Stimulated activated CD8-positive, alpha-beta memory T cell treated with anti-CD3 and anti-CD28 coated beads, Interleukin-7, amount 100 ng/mL, for 48 hours (primary cell): Measurements from ENCODE around the gene OR9K2.
"Not testable (repeated sequence)": the region's sequence is repeated elsewhere in the genome, so short reads cannot be mapped to it uniquely, and the experiment has no call there.

Experiments used
- DNase-seq, 2 donors: peaks; one replicate each; pipeline ENCODE4 v3.0.0-alpha.2; 2020; ENCODE audit warnings: low read depth in 1 of 2; ENCODE audit errors: extremely low read depth in 1 of 2

OR9K2 gene, protein sequence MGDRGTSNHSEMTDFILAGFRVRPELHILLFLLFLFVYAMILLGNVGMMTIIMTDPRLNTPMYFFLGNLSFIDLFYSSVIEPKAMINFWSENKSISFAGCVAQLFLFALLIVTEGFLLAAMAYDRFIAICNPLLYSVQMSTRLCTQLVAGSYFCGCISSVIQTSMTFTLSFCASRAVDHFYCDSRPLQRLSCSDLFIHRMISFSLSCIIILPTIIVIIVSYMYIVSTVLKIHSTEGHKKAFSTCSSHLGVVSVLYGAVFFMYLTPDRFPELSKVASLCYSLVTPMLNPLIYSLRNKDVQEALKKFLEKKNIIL

DNA sequence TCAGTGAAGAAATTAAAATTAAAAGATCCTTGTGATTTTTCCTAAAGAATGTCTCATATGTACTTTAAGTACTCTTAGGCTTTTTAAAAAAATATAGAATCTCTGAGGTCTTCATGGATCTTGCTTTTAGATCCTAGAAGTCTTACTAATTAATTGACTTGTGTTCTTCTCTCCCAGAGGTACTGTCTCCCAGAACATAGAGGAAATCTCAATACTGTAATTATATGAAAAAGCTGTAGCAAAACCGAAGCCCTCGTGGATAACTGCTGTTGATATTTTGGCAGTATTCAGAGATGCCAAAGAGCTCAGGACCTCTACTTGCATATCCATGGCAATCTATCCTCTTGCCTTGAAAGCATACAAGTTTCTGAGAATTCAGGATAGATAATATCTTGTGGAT is at the start of gene OR9K2:
OR9K2 (plus strand) TSS at position 301 of the 400 bp plus-strand sequence. CDS start 3,429 bp downstream, outside the sequence.
- DNase-seq: no peak

DNA sequence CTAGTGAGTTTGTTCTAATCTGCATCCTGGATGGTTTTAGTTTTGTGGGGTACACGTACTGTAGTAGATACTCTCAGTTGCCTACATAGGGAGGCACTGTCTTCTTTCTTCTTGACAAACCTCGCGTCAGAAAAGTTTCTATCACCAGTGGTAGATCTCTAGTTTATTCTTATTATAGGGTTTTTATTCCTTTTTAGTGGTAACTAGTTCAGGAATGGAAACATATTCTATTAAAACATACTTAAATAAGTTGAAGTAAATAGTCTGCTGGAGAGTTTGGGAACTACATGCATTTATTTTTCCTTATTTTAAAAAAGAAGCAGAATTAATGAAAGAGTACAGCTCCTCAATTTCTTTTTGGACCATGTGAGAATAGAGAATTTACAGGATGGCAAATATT is 33.6 kb upstream of the OR9K2 start:
- DNase-seq: no peak

DNA sequence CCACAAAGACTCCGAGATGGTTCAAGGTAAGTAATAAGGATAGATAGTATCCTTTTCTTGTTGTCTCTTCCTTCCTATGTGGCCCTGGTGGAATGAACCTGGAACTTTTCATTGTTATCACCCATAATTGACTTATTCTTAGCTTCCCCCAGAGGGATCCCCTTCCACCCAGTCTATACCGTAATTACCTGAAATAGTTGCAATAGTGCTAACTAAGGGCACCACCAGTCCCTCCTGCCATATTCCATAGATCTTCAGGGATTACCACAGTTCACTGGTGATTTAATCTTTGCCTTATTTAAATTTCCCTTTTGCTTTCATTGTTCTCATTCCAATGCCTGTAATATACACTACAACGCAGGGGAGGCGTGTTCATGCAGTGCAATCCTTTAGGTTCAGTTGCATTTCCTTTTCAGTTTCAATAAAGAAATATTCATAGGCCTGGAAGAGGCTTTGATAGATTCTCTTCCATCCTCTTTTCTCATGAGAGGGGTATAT is 13.8 kb upstream of the OR9K2 start:
- no peak for DNase-seq

DNA sequence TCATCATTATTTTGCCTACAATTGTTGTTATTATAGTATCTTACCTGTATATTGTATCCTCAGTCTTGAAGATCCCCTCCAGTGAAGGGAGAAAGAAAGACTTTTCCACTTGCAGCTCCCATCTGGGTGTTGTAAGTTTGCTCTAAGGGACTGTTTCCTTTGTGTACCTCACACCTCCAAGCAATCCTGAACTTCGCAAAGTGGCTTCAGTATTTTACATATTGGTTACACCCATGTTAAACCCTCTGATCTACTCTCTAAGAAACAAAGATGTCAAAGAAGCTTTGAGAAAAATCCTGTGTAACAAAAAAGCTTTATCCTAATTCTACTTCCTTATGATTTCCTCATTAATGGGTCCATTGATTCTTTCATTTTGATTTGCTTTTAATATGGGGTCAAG is 10.1 kb upstream of the OR9K2 start:
- DNase-seq: no peak

DNA sequence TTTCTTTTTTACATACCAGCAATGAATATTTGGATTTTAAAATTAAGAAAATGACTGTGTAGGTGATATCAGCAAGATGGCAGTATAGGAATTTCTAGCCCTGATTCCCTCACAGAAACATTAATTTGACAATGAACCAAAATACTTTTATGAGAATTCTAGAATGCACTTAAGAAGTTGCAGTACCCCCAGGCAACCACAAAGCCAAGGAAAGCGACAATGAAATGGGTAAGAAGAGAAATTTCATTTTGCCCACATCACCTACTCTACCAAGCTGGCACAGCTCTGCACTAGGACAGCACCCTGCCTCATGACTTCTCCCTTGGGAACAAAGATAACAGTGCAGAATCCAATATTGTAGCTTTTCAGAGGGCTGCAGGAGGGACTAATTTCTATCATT is 6.6 kb downstream of the OR9K2 start:
- DNase-seq: no peak

DNA sequence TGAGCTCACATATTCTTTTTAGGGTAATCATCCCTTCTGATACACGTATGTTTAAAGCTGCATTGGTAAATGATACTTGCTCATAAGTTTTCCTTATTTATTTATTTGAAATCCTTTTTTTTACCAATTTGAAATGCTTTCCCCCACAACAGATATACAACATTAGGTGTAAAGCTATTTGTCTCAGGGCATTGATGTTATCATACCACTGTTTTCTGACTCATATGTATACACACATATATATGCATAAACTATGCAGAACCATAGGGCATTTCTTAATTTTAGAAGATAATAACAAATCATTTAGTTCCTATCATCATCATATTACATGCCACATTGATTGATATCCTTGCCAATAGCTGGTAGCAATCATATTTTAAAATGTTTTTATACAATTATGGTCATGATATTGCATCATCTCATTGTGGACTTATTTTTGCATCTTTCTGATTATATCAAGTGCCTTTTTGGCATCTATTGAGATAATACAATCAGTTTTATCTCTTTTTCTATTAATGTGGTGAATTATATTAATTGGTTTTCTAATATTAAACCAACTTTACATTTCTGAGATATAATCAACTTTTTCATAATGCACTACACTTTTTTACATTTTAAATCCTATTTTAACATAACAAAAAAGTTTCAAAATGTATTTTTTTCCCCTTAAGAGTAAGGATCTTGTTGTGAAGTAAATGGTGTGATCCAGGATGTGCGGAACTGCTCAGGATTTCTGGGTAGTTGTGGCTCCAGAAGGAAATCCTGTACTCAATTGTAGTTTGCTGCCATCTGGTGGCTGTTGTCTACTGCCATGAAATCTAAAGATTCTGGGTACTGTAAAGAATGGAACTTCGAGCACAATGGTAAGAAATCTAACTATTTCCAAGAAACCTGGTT is 16.7 kb downstream of the OR9K2 start:
- peak in 1 of 2 donors; percentile 20 for DNase-seq

DNA sequence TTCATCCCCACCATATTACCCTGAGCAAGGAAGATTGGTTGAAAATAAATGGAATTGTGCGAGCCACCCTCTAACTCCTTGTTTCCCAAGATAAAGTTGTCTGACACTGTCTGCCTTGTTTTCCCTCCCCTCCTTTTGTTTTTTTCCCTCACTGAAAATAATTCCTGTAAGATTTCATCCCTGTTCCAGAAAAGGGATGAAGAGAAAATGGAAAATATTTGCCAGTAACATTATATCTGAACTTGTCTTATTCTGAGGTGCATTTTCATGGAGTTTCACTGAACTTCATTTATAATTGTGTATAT is 17.3 kb downstream of the OR9K2 start:
- no peak for DNase-seq

DNA sequence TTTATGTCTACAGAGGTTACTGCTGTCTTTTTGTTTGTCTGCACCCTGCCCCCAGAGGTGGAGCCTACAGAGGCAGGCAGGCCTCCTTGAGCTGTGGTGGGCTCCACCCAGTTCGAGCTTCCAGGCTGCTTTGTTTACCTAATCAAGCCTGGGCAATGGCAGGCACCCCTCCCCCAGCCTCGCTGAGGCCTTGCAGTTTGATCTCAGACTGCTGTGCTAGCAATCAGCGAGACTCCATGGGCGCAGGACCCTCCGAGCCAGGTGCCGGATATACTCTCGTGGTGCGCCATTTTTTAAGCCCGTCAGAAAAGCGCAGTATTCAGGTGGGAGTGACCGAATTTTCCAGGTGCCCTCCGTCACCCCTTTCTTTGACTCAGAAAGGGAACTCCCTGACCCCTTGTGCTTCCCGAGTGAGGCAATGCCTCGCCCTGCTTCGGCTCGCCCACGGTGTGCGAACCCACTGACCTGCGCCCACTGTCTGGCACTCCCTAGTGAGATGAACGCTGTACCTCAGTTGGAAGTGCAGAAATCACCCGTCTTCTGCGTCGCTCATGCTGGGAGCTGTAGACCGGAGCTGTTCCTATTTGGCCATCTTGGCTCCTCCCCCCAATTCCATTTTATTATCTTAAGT is 40.9 kb downstream of the OR9K2 start:
- DNase-seq: not testable (repeated sequence)

DNA sequence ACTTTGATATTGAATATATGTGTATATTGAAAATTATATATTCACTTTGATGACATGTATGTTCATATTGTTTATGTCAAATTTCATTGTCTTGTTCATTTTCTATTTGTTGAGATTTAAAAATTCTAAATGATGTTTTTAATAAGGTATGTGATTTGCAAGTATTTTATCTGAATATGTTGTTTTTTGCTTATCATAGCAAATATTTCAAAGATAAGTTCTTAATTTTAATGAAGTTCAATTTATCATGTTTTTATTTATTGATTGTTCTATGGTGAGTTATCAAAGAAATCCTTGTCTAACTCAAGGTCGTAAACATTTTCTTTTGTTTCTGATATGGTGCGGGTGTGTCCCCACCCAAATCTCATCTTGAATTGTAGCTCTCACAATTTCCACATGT is 45.2 kb downstream of the OR9K2 start:
- DNase-seq: no peak

DNA sequence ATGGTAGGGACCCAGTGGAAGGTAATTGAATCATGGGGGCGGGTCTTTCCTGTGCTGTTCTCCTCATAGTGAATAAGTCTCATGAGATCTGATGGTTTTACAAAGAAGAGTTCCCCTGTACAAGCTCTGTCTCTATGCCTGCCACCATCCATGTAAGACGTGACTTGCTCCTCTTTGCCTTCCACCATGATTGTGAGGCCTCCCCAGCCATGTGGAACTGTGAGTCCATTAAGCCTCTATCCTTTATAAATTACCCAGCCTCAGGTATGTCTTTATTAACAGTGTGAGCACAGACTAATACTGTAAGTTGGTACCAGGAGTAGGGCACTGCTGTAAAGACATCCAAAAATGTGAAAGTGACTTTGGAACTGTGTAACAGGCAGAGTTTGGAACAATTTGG is 45.6 kb downstream of the OR9K2 start:
- not testable (repeated sequence) for DNase-seq

DNA sequence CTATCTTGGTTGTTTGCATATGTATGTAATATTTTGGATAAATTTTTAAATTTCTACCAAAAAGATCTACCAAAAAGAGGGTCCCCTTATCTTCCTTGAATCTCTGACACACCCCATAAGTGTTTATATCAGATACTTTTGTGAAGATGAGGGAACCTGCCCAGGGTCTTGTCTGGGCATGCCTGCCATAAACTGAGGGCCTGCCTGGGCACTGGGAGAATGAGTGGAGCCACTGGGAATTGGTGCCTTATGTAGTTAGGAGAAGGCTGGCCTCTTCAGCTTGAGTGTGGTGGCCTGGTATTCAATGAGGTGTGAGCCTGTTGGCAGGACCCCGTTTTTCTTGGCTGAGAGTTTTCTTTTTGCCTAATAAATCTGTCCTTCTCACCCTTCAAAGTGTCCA is 46.5 kb downstream of the OR9K2 start:
- DNase-seq: no peak

DNA sequence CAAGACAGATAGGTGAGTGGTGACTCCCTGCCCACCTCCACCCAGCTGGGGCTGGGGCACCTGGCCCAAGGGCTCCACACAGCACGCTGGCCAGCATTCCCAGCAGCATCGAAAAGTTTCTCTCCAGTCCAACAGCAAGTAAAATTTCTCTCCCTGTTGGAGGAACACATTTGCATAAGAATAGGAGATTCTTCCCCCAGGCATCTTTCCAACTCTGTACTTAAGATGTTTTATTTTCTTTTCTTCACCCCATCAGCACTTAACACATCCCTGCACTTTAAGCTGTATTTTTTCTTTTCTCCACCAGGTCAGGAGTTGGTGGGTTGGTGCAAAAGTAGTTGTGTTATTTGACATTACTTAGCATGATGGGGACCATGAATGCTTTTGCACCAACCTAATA is 47.2 kb downstream of the OR9K2 start:
- DNase-seq: no peak
